ENCODE data around the gene SUFU.

Gene SUFU

DNA sequence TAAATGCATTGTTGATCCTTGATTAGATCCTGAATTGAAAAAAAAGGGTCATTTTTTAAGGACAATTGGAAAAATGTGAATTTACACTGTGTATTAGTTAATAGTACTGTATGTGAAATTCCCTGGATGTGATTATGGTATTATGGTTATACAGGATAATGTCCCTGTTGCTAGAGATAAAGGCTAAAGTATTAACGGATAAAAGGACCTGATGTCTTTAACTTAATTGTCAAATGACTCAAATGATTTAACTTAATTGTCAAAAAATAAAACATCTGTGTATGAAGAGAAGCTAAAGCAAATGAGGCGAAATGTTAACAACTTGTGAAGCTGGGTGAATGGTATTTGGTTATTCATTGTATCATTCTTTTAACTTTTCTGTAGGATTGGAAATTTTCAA lies 48.8 kb downstream of the SUFU start:
- DNase-seq (ENCODE audit: low spot score) = no peak

DNA sequence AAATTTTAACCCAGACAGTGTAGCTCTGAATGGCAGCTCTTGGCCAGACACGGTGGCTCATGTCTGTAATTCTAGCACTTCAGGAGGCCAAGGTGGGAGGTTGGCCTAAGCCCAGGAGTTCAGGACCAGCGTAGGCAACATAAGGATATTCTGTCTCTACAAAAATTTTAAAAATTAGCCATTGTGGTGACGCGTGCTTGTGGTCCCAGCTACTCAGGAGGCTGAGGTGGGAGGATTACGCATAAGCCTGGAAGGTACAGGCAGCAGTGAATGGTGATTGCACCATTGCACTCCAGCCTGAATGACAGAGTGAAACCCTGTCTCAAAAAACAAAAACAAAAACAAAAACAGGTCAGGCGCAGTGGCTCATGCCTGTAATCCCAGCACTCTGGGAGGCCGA lies 50.0 kb downstream of the SUFU start:
- DNase-seq (ENCODE audit: low spot score) = no peak

DNA sequence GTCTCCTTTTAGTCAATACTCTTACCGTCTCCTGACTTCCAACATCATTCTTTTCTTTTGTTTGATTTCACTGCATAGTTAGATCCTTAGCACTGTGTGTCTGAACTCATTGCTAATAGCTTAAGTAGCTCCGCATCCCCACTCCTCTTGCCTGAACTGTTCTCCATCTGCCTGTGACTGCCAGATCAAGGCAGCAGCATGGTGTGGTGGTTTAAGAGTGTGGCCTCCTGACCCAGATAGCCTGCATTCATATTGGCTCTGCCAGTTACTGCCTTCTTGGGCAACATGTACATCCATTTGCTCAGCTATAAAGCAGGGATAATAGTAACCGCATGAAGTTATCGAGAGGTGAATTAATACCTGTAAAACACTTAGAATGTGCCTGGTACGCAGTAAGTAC lies 50.8 kb downstream of the SUFU start:
- no peak for DNase-seq (ENCODE audit: low spot score)

- peak; percentile 33 for DNase-seq (ENCODE audit: low spot score)
These were observed 52.1 kb downstream of the SUFU start for GRCh38 chr10:102555781-102556328.

DNA sequence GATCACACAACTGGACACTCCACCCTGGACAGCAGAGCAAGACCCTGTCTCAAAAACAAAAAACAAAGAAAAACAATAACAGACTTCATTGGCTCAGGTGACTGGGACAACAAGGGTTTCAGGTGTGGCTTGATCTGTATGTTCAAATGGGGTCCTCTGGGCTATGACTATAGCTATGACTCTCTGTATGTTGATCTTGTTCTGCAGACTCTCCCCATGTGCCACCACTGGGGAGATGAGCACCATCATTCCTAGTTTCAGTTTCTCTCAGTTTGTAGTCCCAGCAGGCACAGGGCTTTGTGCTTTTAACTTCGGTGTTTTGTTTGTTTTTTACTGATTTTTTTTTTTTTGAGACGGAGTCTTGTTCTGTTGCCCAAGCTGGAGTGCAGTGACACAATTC lies 53.8 kb downstream of the SUFU start:
- no peak for DNase-seq (ENCODE audit: low spot score)

DNA sequence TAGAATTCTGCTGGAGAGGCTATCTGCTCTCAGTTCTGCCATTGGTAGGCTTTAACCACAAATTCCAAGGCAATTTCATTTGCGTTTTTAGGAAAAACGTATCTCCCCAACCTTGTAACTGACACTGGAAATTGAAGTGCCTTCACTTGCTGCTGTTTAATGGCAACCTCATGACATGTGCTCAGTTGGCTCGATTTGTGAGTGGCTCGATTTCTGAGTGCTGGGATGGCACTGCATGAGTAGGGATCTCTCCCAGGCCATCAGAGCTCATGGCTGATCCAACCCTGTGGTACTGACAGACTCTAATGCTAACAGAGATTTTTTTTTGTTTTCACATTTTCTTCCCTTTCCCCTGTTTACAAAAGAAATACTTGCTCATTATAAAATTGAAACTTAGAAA lies 56.0 kb downstream of the SUFU start:
- no peak for DNase-seq (ENCODE audit: low spot score)

- DNase-seq (ENCODE audit: low spot score) = no peak
These were observed 60.5 kb downstream of the SUFU start for GRCh38 chr10:102564209-102564834.

DNA sequence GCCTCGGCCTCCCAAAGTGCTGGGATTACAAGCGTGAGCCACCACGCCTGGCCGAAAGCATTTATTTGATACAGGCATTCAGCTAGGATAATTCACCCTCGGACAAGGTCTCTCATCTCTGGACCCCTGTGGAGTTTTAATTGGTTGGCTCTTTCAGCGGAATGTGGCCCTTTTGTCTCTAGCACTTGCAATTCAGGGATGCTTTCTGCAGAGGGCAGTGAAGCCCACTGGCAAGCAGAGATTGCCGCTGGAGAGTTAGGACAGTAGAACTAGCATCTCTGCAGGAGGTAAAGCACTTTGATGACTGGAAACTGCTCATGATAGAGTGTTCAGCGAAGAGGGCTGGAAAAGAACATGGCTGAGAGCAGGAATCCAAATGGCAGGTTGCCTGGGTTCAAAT lies 62.0 kb downstream of the SUFU start:
- no peak for DNase-seq (ENCODE audit: low spot score)

- DNase-seq (ENCODE audit: low spot score) = no peak
These were observed 75.0 kb downstream of the SUFU start for GRCh38 chr10:102578782-102579181.

DNA sequence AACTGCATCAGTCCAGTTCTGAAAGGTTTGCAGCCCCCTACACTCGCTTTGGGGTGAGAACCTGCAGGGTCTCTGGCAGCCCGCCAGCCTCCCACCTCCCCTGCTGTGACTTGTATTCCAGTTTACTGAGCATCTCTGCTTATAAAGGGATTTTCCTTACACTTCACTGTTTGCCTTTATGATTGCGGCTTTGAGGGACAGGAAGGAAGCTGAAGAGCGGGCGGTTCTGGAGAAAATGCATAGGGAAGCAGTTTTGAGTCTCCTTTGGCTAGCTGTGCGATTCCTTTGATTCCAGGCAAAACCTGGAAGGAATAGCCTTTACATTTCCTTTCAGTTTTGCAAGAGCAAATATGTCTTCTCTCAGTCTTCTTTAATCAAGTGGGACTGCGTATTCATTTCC lies 75.6 kb downstream of the SUFU start:
- DNase-seq (ENCODE audit: low spot score) = no peak

- no peak for DNase-seq (ENCODE audit: low spot score)
These were observed 76.5 kb downstream of the SUFU start for GRCh38 chr10:102580230-102580629.

- DNase-seq (ENCODE audit: low spot score) = no peak
These were observed 77.6 kb downstream of the SUFU start for GRCh38 chr10:102581401-102581800.

- no peak for DNase-seq (ENCODE audit: low spot score)
These were observed 78.3 kb downstream of the SUFU start for GRCh38 chr10:102581981-102582580.

GRCh38 chr10:102583435-102584417 lies 80.0 kb downstream of the SUFU start:
- DNase-seq (ENCODE audit: low spot score) = peak; percentile 96

DNA sequence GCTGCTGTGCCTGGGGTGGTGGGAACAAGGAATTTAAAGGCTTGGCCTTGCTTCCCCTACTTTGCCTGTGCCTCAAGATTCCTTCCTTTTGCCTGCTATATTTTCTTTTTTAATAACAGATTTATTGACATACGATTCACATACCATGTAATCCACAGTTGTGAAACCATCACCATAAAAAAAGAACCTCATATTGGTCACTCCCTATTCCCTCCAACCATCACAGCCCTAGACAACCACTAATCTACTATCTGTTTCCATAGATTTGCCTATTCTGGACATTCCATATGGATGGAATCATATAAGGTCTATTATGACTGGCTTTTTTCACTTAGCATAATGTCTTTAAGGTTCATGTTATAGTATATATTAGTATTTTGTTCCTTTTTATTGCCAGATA lies 81.3 kb downstream of the SUFU start:
- no peak for DNase-seq (ENCODE audit: low spot score)

DNA sequence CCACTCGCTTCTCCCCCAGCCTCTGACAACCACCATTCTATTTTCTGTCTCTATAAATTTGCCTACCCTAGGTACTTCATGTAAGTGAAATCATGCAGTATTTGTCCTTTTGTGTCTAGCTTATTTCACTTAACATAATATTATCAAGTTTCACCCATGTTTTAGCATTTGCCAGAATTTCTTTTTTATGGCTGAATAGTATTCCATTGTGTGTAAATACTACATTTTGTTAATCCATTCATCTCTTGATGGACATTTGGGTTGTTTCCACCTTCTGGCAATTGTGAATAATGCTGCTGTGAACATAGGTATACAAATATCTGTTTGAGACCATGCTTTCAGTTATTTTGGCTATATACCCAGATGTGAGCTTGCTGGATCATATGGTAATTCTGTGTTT lies 83.1 kb downstream of the SUFU start:
- no peak for DNase-seq (ENCODE audit: low spot score)

DNA sequence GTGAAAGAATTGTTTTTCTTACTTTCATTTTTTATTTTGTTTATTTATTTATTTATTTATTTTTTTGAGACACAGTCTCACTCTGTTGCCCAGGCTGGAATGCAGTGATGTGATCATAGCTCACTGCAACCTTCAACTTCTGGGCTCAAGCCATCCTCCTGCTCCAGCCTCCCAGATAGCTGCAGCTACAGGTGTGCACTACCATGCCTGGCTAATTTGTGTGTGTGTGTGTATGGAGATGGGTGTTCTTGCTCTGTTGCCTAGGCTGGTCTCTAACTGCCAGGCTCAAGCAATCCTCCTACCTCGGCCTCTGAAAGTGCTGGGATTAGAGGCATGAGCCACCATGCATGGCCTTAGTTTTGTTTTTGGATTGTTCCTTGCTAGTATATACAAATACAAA lies 85.1 kb downstream of the SUFU start:
- DNase-seq (ENCODE audit: low spot score) = no peak

GRCh38 chr10:102593074-102593803 lies 89.5 kb downstream of the SUFU start:
- DNase-seq (ENCODE audit: low spot score) = no peak

DNA sequence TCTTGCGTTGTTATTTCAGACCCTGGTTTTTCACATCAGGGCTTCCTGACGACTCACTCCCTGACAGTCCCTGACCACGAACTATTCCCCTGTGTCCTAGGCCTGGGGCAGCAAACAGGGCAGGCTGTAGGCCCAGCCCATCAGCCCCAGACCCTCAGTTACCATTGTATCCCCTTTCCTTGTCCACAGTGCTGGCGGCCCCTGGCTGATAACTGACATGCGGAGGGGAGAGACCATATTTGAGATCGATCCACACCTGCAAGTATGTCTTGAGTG lies 90.0 kb downstream of the SUFU start:
- no peak for DNase-seq (ENCODE audit: low spot score)

DNA sequence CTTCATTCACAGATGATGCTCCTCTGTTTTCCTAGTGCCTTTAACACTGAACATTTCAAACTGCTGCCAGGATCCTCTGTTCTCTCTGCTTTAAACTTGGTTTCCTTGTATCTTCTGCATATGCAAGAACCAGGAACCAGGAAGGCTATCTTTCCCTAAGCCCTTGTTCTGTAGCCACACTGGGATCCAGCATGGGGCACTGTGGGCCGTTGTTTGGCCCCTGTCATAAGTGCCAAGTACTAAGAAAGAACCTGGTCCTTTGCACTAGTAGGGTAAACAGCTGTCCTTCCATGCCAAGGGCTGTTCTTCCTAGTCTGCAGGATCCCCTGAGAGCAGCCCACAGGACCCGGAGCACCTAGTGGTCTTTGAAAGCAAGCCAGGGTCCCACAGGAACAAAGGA lies 91.5 kb downstream of the SUFU start:
- peak; percentile 66 for DNase-seq (ENCODE audit: low spot score)

GRCh38 chr10:102595897-102596296 lies 92.1 kb downstream of the SUFU start:
- no peak for DNase-seq (ENCODE audit: low spot score)

- peak; percentile 64 for DNase-seq (ENCODE audit: low spot score)
These were observed 92.8 kb downstream of the SUFU start for GRCh38 chr10:102596506-102596971.

Data from Ammon's horn (tissue), 1 donor.